Nephron (organoid): ENCODE measurements around the gene RSPH4A.

ENCODE experiments used
- H3K27ac Mint-ChIP-seq, 3 experiments: 2 replicates each; pipeline ENCODE4 v1.8.0; 2020; ENCODE audit warnings: mixed read lengths in 3 of 3, mild to moderate bottlenecking in 2 of 3, moderate library complexity in 1 of 3
- H3K27me3 Mint-ChIP-seq: 2 replicates; pipeline ENCODE4 v1.8.0; 2021; ENCODE audit warnings: low read depth, mild to moderate bottlenecking, moderate library complexity, mixed read lengths
- H3K36me3 Mint-ChIP-seq: 2 replicates; pipeline ENCODE4 v1.8.0; 2020; ENCODE audit warnings: low read depth, mixed read lengths
- H3K4me1 Mint-ChIP-seq: 2 replicates; pipeline ENCODE4 v1.8.0; 2020; ENCODE audit warnings: mixed read lengths
- H3K4me3 Mint-ChIP-seq, 3 experiments: 2 replicates each; pipeline ENCODE4 v1.8.0; 2020; ENCODE audit warnings: mild to moderate bottlenecking in 3 of 3, mixed read lengths in 3 of 3, moderate library complexity in 2 of 3
- H3K9me3 Mint-ChIP-seq: 2 replicates; pipeline ENCODE4 v1.8.0; 2020; ENCODE audit warnings: mixed read lengths
- CTCF ChIP-seq, 3 experiments: fragments of 200-600 bp; sonication (generic); IDR thresholded peaks; one replicate each; pipeline ENCODE4 v1.5.0; 2021; ENCODE audit warnings: antibody characterized with exemption in 3 of 3; ENCODE audit not compliant: unreplicated experiment in 3 of 3

The RSPH4A gene

GRCh38 chr6:116676021-116676420 lies 59.7 kb downstream of the RSPH4A start:
- TF ChIP-seq CTCF (IDR thresholded peaks at IDR 0.05; ENCODE audit: unreplicated experiment in 3 of 3) = no peak
- Mint-ChIP-seq H3K4me3 (no peak overlapping the region), H3K9me3 (no peaks in the 10 kb centered on the region)

GRCh38 chr6:116680880-116681672 lies 64.8 kb downstream of the RSPH4A start, which contains the start of gene KPNA5:
TSS of gene KPNA5 (plus strand) at chr6:116681211. CDS start at chr6:116681335, 124 bp downstream.
- no peak for TF ChIP-seq CTCF (IDR thresholded peaks at IDR 0.05; ENCODE audit: unreplicated experiment in 3 of 3)
- Mint-ChIP-seq H3K4me3 (peak within 1 kb of the TSS; percentile 96 to 97 (median 97)), H3K4me1 (peaks cover 28% of the 10 kb centered on the region), H3K9me3 (no peaks in the 10 kb centered on the region), H3K27me3 (no peaks in the 10 kb centered on the region), H3K27ac (peak within 1 kb of the TSS; percentile 96 to 99 (median 97)), H3K36me3 (peaks cover 18% of the 10 kb centered on the region)

More at GRCh38 chr6:116676021-116676420, 59.7 kb downstream of the RSPH4A start:
- H3K27me3 Mint-ChIP-seq = no peaks in the 10 kb centered on the region
- H3K27ac Mint-ChIP-seq = no peak overlapping the region
- H3K4me1 Mint-ChIP-seq = peaks cover 5% of the 10 kb centered on the region
- no peaks in the 10 kb centered on the region for H3K36me3 Mint-ChIP-seq

- H3K27me3 Mint-ChIP-seq = no peaks in the 10 kb centered on the region
- TF ChIP-seq CTCF (IDR thresholded peaks at IDR 0.05; ENCODE audit: unreplicated experiment in 3 of 3) = no peak
- H3K4me3 Mint-ChIP-seq = peak overlapping the region; percentile 96 to 97 (median 97)
- peaks cover 26% of the 10 kb centered on the region for H3K36me3 Mint-ChIP-seq
- peaks cover 41% of the 10 kb centered on the region for H3K4me1 Mint-ChIP-seq
- H3K9me3 Mint-ChIP-seq = no peaks in the 10 kb centered on the region
- H3K27ac Mint-ChIP-seq = peak overlapping the region; percentile 49 to 97 (median 96)
Observed at GRCh38 chr6:116682334-116682712, 66.0 kb downstream of the RSPH4A start.
